Measurements from ENCODE around the gene ADD3.

ADD3 gene

GRCh38 chr10:110059925-110060324, 52.1 kb downstream of the ADD3 start:
- in situ Hi-C loops (cut with MboI; ENCODE audit: low sequenced_read_pairs): no loop called here

GRCh38 chr10:110061687-110062086, 53.9 kb downstream of the ADD3 start:
- in situ Hi-C loops (cut with MboI; ENCODE audit: low sequenced_read_pairs): no loop called here

- in situ Hi-C loops (cut with MboI; ENCODE audit: low sequenced_read_pairs): no loop called here
Measured at GRCh38 chr10:110065269-110065668, 57.5 kb downstream of the ADD3 start.

GRCh38 chr10:110067960-110068770, 60.4 kb downstream of the ADD3 start:
- in situ Hi-C loops (cut with MboI; ENCODE audit: low sequenced_read_pairs): no loop called here

GRCh38 chr10:110068780-110069179, 61.0 kb downstream of the ADD3 start:
- in situ Hi-C loops (cut with MboI; ENCODE audit: low sequenced_read_pairs): no loop called here

GRCh38 chr10:110069502-110069982, 61.8 kb downstream of the ADD3 start:
- in situ Hi-C loops (cut with MboI; ENCODE audit: low sequenced_read_pairs): no loop called here

- in situ Hi-C loops (cut with MboI; ENCODE audit: low sequenced_read_pairs): no loop called here
Measured at GRCh38 chr10:110073896-110074295, 66.1 kb downstream of the ADD3 start.

GRCh38 chr10:110074298-110074697, 66.5 kb downstream of the ADD3 start:
- in situ Hi-C loops (cut with MboI; ENCODE audit: low sequenced_read_pairs): no loop called here

- in situ Hi-C loops (cut with MboI; ENCODE audit: low sequenced_read_pairs): no loop called here
Measured at GRCh38 chr10:110074758-110075671, 67.2 kb downstream of the ADD3 start.

GRCh38 chr10:110075686-110076085, 67.9 kb downstream of the ADD3 start:
- in situ Hi-C loops (cut with MboI; ENCODE audit: low sequenced_read_pairs): no loop called here

GRCh38 chr10:110076559-110077318, 69.0 kb downstream of the ADD3 start:
- in situ Hi-C loops (cut with MboI; ENCODE audit: low sequenced_read_pairs): no loop called here

- in situ Hi-C loops (cut with MboI; ENCODE audit: low sequenced_read_pairs): no loop called here
Measured at GRCh38 chr10:110077436-110078130, 69.8 kb downstream of the ADD3 start.

- in situ Hi-C loops (cut with MboI; ENCODE audit: low sequenced_read_pairs): no loop called here
Measured at GRCh38 chr10:110078317-110078716, 70.5 kb downstream of the ADD3 start.

GRCh38 chr10:110081911-110082310, 74.1 kb downstream of the ADD3 start:
- in situ Hi-C loops (cut with MboI; ENCODE audit: low sequenced_read_pairs): no loop called here

- in situ Hi-C loops (cut with MboI; ENCODE audit: low sequenced_read_pairs): no loop called here
Measured at GRCh38 chr10:110083884-110084283, 76.1 kb downstream of the ADD3 start.

- in situ Hi-C loops (cut with MboI; ENCODE audit: low sequenced_read_pairs): no loop called here
Measured at GRCh38 chr10:110087682-110088081, 79.9 kb downstream of the ADD3 start.

- in situ Hi-C loops (cut with MboI; ENCODE audit: low sequenced_read_pairs): no loop called here
Measured at GRCh38 chr10:110088367-110089104, 80.8 kb downstream of the ADD3 start.

- in situ Hi-C loops (cut with MboI; ENCODE audit: low sequenced_read_pairs): no loop called here
Measured at GRCh38 chr10:110091830-110092229, 84.0 kb downstream of the ADD3 start.

GRCh38 chr10:110093722-110094121, 85.9 kb downstream of the ADD3 start:
- in situ Hi-C loops (cut with MboI; ENCODE audit: low sequenced_read_pairs): no loop called here

GRCh38 chr10:110094786-110095185, 87.0 kb downstream of the ADD3 start:
- in situ Hi-C loops (cut with MboI; ENCODE audit: low sequenced_read_pairs): no loop called here
